ENCODE measurements around the gene UBAC1. TPM values are rescaled to one million over a fixed set of nuclear protein-coding genes. Genes with fewer than 3 reads are reported as not detected.

The UBAC1 gene
- total RNA-seq, 1 donor from 2014 or later, result 31.4 TPM

DNA sequence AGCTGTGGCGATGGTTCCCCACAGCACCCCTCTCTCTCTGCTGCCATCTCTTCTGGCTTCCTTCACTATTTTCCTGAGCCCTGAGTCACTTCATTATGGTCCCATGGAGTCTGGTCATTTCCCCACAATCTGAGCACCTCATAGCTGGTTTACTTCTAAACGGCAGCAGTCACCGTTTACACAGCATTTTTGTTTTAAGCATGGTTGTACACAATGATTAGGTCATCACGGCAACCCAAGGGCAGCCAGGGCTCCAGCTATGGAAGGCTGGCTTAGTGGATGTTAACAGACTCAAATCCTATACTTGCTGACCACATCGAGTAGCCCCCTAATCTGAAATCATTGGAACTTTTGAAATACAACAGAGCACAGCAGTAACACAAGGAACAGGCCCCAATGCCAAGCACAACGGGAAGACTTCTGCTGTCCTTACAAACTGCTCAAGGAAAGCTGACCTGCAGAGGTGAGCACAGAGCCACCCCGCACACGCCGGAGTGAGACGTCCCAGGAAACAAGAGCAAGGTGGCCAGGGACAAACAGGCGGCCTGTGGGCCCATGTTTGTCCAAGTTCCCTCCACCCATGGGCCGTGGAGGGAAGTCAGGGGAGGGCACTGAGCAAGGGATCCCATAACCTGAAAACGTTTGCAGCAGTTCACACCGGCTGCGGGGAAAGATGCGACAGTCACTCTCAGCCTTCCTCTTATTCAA is 76.7 kb downstream of the UBAC1 start:
- peaks cover 47% of the 10 kb centered on the region for H3K4me1 Mint-ChIP-seq (ENCODE audit: low read depth)

DNA sequence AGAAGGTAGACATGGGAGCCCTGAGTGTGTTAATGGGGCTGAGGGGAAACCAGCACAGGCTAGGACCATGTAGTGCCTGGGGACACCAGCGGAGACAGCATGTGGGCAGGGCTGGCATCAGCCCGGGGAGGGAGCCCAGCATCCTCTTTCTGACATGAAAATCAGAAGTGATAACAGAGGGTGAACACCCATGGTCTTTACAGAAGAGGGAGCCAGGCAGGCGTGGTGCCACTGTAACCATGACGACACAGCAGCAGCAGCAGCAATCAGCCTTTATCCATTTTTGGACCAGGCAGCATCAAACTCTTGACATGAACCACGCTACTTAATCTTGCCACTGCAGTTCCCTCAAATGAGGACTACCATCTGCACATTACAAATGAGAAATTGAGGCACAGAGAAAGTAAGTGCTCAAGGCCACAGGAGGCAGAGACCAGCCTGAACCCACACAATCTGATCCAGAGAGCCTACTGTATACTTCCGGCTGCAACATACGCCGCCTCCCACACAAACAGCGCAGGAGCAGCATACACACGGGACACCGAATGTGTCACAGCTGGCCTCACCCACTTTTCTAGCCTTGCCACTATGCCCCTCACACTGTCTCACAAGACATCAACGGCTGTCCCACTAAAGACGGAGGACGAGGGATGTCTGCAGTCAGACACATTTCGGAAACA is 77.6 kb downstream of the UBAC1 start:
- DNase-seq (ENCODE audit: low spot score, unreplicated experiment), result no peak
- H3K9me3 Mint-ChIP-seq (ENCODE audit: low read depth), result no peaks in the 10 kb centered on the region
- H3K27me3 Mint-ChIP-seq, result no peaks in the 10 kb centered on the region
- no peak overlapping the region for H3K4me3 Mint-ChIP-seq (ENCODE audit: low read depth)
- H3K4me1 Mint-ChIP-seq (ENCODE audit: low read depth), result peaks cover 42% of the 10 kb centered on the region
- TF ChIP-seq, protein P1, sequence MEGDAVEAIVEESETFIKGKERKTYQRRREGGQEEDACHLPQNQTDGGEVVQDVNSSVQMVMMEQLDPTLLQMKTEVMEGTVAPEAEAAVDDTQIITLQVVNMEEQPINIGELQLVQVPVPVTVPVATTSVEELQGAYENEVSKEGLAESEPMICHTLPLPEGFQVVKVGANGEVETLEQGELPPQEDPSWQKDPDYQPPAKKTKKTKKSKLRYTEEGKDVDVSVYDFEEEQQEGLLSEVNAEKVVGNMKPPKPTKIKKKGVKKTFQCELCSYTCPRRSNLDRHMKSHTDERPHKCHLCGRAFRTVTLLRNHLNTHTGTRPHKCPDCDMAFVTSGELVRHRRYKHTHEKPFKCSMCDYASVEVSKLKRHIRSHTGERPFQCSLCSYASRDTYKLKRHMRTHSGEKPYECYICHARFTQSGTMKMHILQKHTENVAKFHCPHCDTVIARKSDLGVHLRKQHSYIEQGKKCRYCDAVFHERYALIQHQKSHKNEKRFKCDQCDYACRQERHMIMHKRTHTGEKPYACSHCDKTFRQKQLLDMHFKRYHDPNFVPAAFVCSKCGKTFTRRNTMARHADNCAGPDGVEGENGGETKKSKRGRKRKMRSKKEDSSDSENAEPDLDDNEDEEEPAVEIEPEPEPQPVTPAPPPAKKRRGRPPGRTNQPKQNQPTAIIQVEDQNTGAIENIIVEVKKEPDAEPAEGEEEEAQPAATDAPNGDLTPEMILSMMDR (IDR thresholded peaks at IDR 0.05; ENCODE audit: unreplicated experiment), result no peak
- H3K27ac Mint-ChIP-seq, result peak overlapping the region; percentile 4
- peaks cover 2% of the 10 kb centered on the region for H3K36me3 Mint-ChIP-seq (ENCODE audit: insufficient read depth)

More for the DNA sequence above, 76.7 kb downstream of the UBAC1 start:
- H3K4me3 Mint-ChIP-seq (ENCODE audit: low read depth), result no peak overlapping the region
- no peaks in the 10 kb centered on the region for H3K27me3 Mint-ChIP-seq
- TF ChIP-seq, protein P1 (IDR thresholded peaks at IDR 0.05; ENCODE audit: unreplicated experiment), result no peak
- H3K9me3 Mint-ChIP-seq (ENCODE audit: low read depth), result no peaks in the 10 kb centered on the region
- H3K36me3 Mint-ChIP-seq (ENCODE audit: insufficient read depth), result peaks cover 1% of the 10 kb centered on the region
- peak overlapping the region; percentile 69 for H3K27ac Mint-ChIP-seq
- no peak for DNase-seq (ENCODE audit: low spot score, unreplicated experiment)

Other genes starting within 250 kb of the UBAC1 start
- gene CAMSAP1, start 53.8 kb downstream of the UBAC1 start, total RNA-seq, result 80.6 and 82.2 TPM in 2 replicates
- gene NACC2, start 133.9 kb upstream of the UBAC1 start, total RNA-seq, result 11.6 and 12.9 TPM in 2 replicates
- 39.2 and 39.5 TPM in 2 replicates for gene TMEM250, start 157.5 kb upstream of the UBAC1 start, total RNA-seq
- not detected in 2 replicates for gene LHX3, start 243.8 kb upstream of the UBAC1 start, total RNA-seq

Measured in progenitor cell of endocrine pancreas (in vitro differentiated cells).